Loucy (cell line): ENCODE data around the gene PROZ.

Experiments used
- H2AFZ ChIP-seq: fragments of 200-600 bp; sonication (generic); 2 replicates; pipeline ENCODE4 v1.6.0; 2016; ENCODE audit warnings: antibody characterized with exemption, mild to moderate bottlenecking, low read length, moderate library complexity
- H3F3A ChIP-seq: fragments of 200-600 bp; 2 replicates; pipeline ENCODE4 v1.6.0; 2016; ENCODE audit warnings: antibody characterized with exemption, low read depth, mild to moderate bottlenecking
- H3K27me3 ChIP-seq: fragments of 200-600 bp; sonication (generic); 2 replicates; pipeline ENCODE4 v1.6.1; 2014; ENCODE audit warnings: low read length, mild to moderate bottlenecking; ENCODE audit not compliant: insufficient read depth, poor library complexity, severe bottlenecking
- H3K36me3 ChIP-seq: fragments of 200-600 bp; sonication (generic); 2 replicates; pipeline ENCODE4 v1.6.1; 2016; ENCODE audit warnings: low read length; ENCODE audit not compliant: insufficient read depth
- H3K4me1 ChIP-seq: fragments of 200-600 bp; sonication (generic); 2 replicates; pipeline ENCODE4 v1.5.1; 2014; ENCODE audit warnings: low read length, mild to moderate bottlenecking; ENCODE audit not compliant: insufficient read depth, poor library complexity, severe bottlenecking
- H3K4me2 ChIP-seq: fragments of 200-600 bp; sonication (generic); 2 replicates; pipeline ENCODE4 v1.6.0; 2014; ENCODE audit warnings: antibody characterized with exemption, low read length, low read depth, mild to moderate bottlenecking; ENCODE audit not compliant: poor library complexity, severe bottlenecking
- H3K4me3 ChIP-seq: fragments of 200-600 bp; sonication (generic); 2 replicates; pipeline ENCODE4 v1.5.1; 2014; ENCODE audit warnings: low read length, mild to moderate bottlenecking, mixed read lengths; ENCODE audit not compliant: poor library complexity, severe bottlenecking
- H3K79me2 ChIP-seq: fragments of 200-600 bp; sonication (generic); 2 replicates; pipeline ENCODE4 v1.6.1; 2014; ENCODE audit warnings: low read length; ENCODE audit not compliant: insufficient read depth
- H3K9ac ChIP-seq: fragments of 200-600 bp; sonication (generic); 2 replicates; pipeline ENCODE4 v1.6.0; 2014; ENCODE audit warnings: mild to moderate bottlenecking, low read depth, low read length, moderate library complexity; ENCODE audit not compliant: poor library complexity, severe bottlenecking
- H3K9me2 ChIP-seq: fragments of 200-600 bp; sonication (generic); replicated peaks from 2 replicates; pipeline ENCODE4 v1.6.1; 2016; ENCODE audit warnings: low read depth, low read length, mixed read lengths
- H3K9me3 ChIP-seq: fragments of 200-600 bp; sonication (generic); 2 replicates; pipeline ENCODE4 v1.6.1; 2014; ENCODE audit warnings: mild to moderate bottlenecking, antibody characterized with exemption, low read length, low read depth; ENCODE audit not compliant: insufficient read depth
- H4K20me1 ChIP-seq: fragments of 200-600 bp; sonication (generic); 2 replicates; pipeline ENCODE4 v1.6.0; 2014; ENCODE audit warnings: antibody characterized with exemption, low read length, mild to moderate bottlenecking; ENCODE audit not compliant: insufficient read depth, poor library complexity, severe bottlenecking
- EZH2phosphoT487 ChIP-seq: fragments of 200-600 bp; IDR thresholded peaks from 2 replicates; pipeline ENCODE4 v1.6.1; 2018; ENCODE audit warnings: antibody characterized with exemption, mild to moderate bottlenecking, moderate library complexity, borderline replicate concordance
- TF ChIP-seq, protein P1 (sequence below): fragments of 200-600 bp; sonication (generic); conservative IDR thresholded peaks from 2 replicates; pipeline ENCODE4 v1.5.1; 2014; ENCODE audit warnings: mild to moderate bottlenecking, antibody characterized with exemption, low read length

Gene PROZ

DNA sequence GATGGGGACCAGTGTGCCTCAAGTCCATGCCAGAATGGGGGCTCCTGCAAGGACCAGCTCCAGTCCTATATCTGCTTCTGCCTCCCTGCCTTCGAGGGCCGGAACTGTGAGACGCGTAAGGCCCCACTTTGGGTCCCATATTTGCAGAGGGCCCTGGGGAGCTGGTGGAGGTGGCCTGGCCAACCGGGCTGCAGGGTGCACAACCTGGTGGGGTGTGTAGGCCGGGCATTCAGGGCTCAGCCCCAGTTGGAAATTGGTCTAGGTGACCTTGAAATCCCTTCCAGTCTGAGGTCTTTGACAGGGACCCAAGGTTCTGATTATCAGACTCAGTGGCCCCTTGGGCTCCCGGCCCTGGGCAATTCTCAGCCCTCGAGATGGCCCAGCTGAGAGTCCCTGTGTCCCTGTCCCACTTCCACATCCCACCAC, 44.6 kb upstream of the PROZ start:
- H3K27me3 ChIP-seq, result no peaks in the 10 kb centered on the region

DNA sequence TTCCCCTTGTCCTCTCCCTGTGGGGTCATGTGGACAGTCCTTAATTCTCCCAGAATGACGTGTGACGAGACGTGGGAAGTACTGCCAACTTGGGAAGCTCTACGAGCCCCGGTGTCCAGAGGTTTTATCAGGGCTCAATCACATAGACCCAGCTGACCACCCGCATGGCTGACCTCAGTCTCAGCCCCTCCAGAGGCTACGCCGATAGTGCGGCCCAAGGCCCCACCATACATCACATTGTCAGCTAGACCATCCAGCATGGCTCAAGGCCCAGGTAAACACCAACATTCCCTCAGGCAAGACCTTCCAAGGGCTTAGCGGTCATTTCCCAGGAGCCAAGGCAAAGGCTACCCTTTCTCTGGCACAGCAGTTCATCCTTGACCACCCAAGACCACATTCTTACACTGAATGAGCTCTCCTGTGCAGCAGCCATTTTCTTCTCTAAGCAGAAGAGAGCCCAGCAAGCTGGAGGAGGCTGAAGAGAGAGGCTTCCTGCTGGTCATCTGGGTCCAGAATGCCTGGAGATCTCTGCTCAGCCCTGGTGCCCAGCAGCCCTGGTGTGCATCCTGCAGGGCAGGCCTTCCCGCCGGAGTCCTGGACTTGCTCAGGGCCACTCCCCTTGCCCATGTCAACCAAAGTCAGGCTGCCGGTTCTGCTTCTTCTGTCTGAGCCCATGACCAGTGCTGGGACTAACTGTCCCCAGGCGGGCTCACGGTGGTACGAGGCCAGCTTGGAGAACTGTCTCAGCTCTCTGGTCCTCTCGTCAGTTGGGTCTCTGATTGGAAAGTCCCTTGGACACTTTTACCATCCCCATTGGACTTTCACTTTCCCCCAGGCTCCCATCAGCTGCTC, 43.7 kb upstream of the PROZ start:
- Histone ChIP-seq H3K4me3 (no peak overlapping the region), H4K20me1 (no peaks in the 10 kb centered on the region), H2AFZ (no peak overlapping the region), H3K9ac (no peak overlapping the region), H3K4me2 (no peak overlapping the region), H3K4me1 (peaks cover 4% of the 10 kb centered on the region), H3K79me2 (no peaks in the 10 kb centered on the region), H3K36me3 (no peaks in the 10 kb centered on the region), H3K27me3 (no peaks in the 10 kb centered on the region), H3F3A (no peaks in the 10 kb centered on the region), H3K9me3 (no peaks in the 10 kb centered on the region), H3K9me2 (no peaks in the 10 kb centered on the region)
- no peak for TF ChIP-seq EZH2phosphoT487
- TF ChIP-seq, protein P1, sequence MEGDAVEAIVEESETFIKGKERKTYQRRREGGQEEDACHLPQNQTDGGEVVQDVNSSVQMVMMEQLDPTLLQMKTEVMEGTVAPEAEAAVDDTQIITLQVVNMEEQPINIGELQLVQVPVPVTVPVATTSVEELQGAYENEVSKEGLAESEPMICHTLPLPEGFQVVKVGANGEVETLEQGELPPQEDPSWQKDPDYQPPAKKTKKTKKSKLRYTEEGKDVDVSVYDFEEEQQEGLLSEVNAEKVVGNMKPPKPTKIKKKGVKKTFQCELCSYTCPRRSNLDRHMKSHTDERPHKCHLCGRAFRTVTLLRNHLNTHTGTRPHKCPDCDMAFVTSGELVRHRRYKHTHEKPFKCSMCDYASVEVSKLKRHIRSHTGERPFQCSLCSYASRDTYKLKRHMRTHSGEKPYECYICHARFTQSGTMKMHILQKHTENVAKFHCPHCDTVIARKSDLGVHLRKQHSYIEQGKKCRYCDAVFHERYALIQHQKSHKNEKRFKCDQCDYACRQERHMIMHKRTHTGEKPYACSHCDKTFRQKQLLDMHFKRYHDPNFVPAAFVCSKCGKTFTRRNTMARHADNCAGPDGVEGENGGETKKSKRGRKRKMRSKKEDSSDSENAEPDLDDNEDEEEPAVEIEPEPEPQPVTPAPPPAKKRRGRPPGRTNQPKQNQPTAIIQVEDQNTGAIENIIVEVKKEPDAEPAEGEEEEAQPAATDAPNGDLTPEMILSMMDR, result no peak

More for the DNA sequence above, 44.6 kb upstream of the PROZ start:
- no peak overlapping the region for H3K9ac ChIP-seq
- no peaks in the 10 kb centered on the region for H3K9me3 ChIP-seq
- H3F3A ChIP-seq, result no peaks in the 10 kb centered on the region
- no peak overlapping the region for H2AFZ ChIP-seq
- H3K36me3 ChIP-seq, result no peaks in the 10 kb centered on the region
- TF ChIP-seq EZH2phosphoT487, result no peak
- TF ChIP-seq, protein P1, result no peak
- no peaks in the 10 kb centered on the region for H4K20me1 ChIP-seq
- no peak overlapping the region for H3K4me2 ChIP-seq
- peaks cover 4% of the 10 kb centered on the region for H3K4me1 ChIP-seq
- no peaks in the 10 kb centered on the region for H3K9me2 ChIP-seq
- H3K4me3 ChIP-seq, result no peak overlapping the region
- H3K79me2 ChIP-seq, result no peaks in the 10 kb centered on the region

DNA sequence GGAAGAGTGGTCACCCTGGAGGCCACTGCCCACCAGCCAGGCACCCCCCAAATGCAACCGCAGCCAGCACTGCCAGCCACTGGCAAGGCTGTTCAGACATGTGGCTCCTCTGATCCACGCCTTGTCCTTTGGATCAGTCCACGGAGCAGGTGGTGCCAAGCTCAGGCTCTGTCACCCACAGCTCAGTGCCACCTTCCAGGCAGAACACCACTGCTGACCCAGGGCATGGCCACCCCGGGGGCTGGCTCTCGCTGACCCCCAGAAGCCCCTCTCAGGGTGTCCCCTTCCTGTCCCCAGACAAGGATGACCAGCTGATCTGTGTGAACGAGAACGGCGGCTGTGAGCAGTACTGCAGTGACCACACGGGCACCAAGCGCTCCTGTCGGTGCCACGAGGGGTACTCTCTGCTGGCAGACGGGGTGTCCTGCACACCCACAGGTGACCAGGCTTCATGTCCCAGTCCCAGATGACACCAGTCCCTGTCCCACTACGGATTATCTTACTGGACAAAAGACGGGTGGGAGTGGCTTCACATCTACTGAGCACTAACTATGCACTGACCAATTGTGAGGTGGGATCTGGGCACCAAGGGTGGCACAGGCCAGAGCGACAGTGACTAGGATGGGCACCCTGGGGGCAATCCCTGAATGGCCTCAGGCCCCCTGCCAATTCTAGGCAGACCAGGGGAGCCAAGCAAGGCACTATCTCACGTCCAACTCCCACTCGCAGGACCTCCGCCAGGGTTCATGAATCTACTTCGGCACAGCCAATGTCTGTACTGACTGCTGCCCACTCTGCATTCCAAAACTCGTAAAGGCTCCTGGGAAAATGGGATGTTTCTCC, 42.9 kb upstream of the PROZ start:
- Histone ChIP-seq H3K4me1 (peaks cover 4% of the 10 kb centered on the region), H3K9ac (no peak overlapping the region), H3F3A (no peaks in the 10 kb centered on the region), H2AFZ (no peak overlapping the region), H3K4me2 (no peak overlapping the region), H3K79me2 (no peaks in the 10 kb centered on the region), H3K9me2 (no peaks in the 10 kb centered on the region), H3K4me3 (no peak overlapping the region), H4K20me1 (no peaks in the 10 kb centered on the region), H3K36me3 (no peaks in the 10 kb centered on the region), H3K9me3 (no peaks in the 10 kb centered on the region), H3K27me3 (no peaks in the 10 kb centered on the region)
- TF ChIP-seq EZH2phosphoT487, result no peak
- TF ChIP-seq, protein P1, result no peak
